Neural crest cell (in vitro differentiated cells): ENCODE measurements around the gene NDRG3. TPM values are rescaled to one million over a fixed set of nuclear protein-coding genes. Genes with fewer than 3 reads are reported as not detected.

Source experiments
- DNase-seq: peaks from one replicate; pipeline ENCODE4 v3.0.0; 2021; ENCODE audit warnings: low read depth, mixed read lengths, low spot score
- H3K27ac Mint-ChIP-seq: one replicate; pipeline ENCODE4 v1.8.0; 2021; ENCODE audit warnings: mild to moderate bottlenecking, mixed read lengths; ENCODE audit not compliant: unreplicated experiment
- H3K27me3 Mint-ChIP-seq: 2 replicates; pipeline ENCODE4 v1.8.0; 2021; ENCODE audit warnings: low read depth, mild to moderate bottlenecking, mixed read lengths
- H3K36me3 Mint-ChIP-seq: 2 replicates; pipeline ENCODE4 v1.8.0; 2021; ENCODE audit warnings: low read depth, mild to moderate bottlenecking, mixed read lengths
- H3K4me1 Mint-ChIP-seq: 2 replicates; pipeline ENCODE4 v1.8.0; 2021; ENCODE audit warnings: mixed read lengths
- H3K4me3 Mint-ChIP-seq: one replicate; pipeline ENCODE4 v1.8.0; 2021; ENCODE audit warnings: mild to moderate bottlenecking, mixed read lengths
- H3K9me3 Mint-ChIP-seq: 2 replicates; pipeline ENCODE4 v1.8.0; 2021; ENCODE audit warnings: mixed read lengths
- CTCF ChIP-seq: fragments of 200-600 bp; sonication (generic); conservative IDR thresholded peaks from 2 replicates; pipeline ENCODE4 v1.5.0; 2021; ENCODE audit warnings: antibody characterized with exemption, mild to moderate bottlenecking
- total RNA-seq: library from RNA; stranded (reverse); gene quantifications from 2 replicates; pipeline ENCODE4 v1.2.1, GENCODE V29; 2021

NDRG3 gene
- total RNA-seq, 1 donor from 2014 or later: 34.9 TPM

GRCh38 chr20:36760647-36761046 is 14.8 kb upstream of the NDRG3 start:
- no peaks in the 10 kb centered on the region for H3K36me3 Mint-ChIP-seq
- H3K4me3 Mint-ChIP-seq: no peak overlapping the region

DNA sequence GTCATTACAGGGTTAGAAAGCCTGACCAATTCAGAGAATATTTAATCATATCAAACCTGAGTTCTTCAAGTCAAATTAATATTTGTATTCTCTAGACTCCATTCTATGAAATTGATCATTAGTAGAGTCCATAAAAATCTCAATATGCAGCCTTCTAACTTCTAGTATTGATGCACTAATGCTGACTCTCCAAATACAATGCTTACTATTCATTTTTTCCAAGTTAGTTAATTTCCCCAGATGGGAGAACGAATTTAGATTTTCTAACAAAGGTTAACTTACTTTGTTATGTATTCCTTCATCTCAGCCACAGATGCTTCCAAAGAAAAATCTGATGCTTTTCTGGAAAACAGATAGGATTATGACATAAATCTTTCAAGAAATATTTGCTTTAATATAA is 12.4 kb upstream of the NDRG3 start:
- H3K27me3 Mint-ChIP-seq: no peaks in the 10 kb centered on the region
- H3K4me3 Mint-ChIP-seq: no peak overlapping the region
- no peak overlapping the region for H3K27ac Mint-ChIP-seq
- no peaks in the 10 kb centered on the region for H3K36me3 Mint-ChIP-seq
- DNase-seq: no peak
- TF ChIP-seq CTCF: no peak
- H3K4me1 Mint-ChIP-seq: no peaks in the 10 kb centered on the region
- no peaks in the 10 kb centered on the region for H3K9me3 Mint-ChIP-seq

More at GRCh38 chr20:36760647-36761046, 14.8 kb upstream of the NDRG3 start:
- H3K9me3 Mint-ChIP-seq: no peaks in the 10 kb centered on the region
- no peaks in the 10 kb centered on the region for H3K27me3 Mint-ChIP-seq
- DNase-seq: no peak
- no peak for TF ChIP-seq CTCF
- no peaks in the 10 kb centered on the region for H3K4me1 Mint-ChIP-seq
- peak overlapping the region; percentile 57 for H3K27ac Mint-ChIP-seq

- Mint-ChIP-seq H3K27me3 (no peaks in the 10 kb centered on the region), H3K4me1 (no peaks in the 10 kb centered on the region), H3K9me3 (no peaks in the 10 kb centered on the region), H3K4me3 (no peak overlapping the region), H3K27ac (no peak overlapping the region), H3K36me3 (peaks cover 3% of the 10 kb centered on the region)
- TF ChIP-seq CTCF: no peak
- DNase-seq: no peak
Measured at GRCh38 chr20:36756496-36756895, 10.6 kb upstream of the NDRG3 start.

GRCh38 chr20:36754656-36755222 is 8.8 kb upstream of the NDRG3 start:
- H3K27me3 Mint-ChIP-seq: no peaks in the 10 kb centered on the region
- H3K27ac Mint-ChIP-seq: no peak overlapping the region
- no peaks in the 10 kb centered on the region for H3K9me3 Mint-ChIP-seq
- no peak overlapping the region for H3K4me3 Mint-ChIP-seq
- peak; percentile 78 for TF ChIP-seq CTCF
- H3K4me1 Mint-ChIP-seq: no peaks in the 10 kb centered on the region
- DNase-seq: peak; percentile 47
- H3K36me3 Mint-ChIP-seq: peaks cover 3% of the 10 kb centered on the region

GRCh38 chr20:36752582-36752981 is 6.7 kb upstream of the NDRG3 start:
- H3K27me3 Mint-ChIP-seq: no peaks in the 10 kb centered on the region
- H3K4me1 Mint-ChIP-seq: no peaks in the 10 kb centered on the region
- no peak overlapping the region for H3K4me3 Mint-ChIP-seq
- H3K36me3 Mint-ChIP-seq: peaks cover 3% of the 10 kb centered on the region
- no peak for DNase-seq
- H3K9me3 Mint-ChIP-seq: no peaks in the 10 kb centered on the region
- no peak for TF ChIP-seq CTCF
- no peak overlapping the region for H3K27ac Mint-ChIP-seq
